GM23338 (cell line): Measurements from ENCODE around the gene NDN.

Experiments
- POLR2AphosphoS5 ChIP-seq: IDR thresholded peaks from 2 replicates; pipeline ENCODE4 v1.6.1; 2016; ENCODE audit warnings: antibody characterized with exemption, low read depth
- TF ChIP-seq, protein P1 (sequence below), 2 experiments: fragments of 200-600 bp in 1 of 2; sonication (generic) in 1 of 2; conservative IDR thresholded peaks; 2 replicates each; pipeline versions ENCODE4 v1.5.1 to v1.6.1; 2016 to 2017; ENCODE audit warnings: antibody characterized with exemption in 2 of 2, low read depth in 2 of 2, mild to moderate bottlenecking in 2 of 2, moderate library complexity in 1 of 2
- TF ChIP-seq, protein P2 (sequence below): IDR thresholded peaks from one replicate; pipeline ENCODE4 v1.6.1; 2018; ENCODE audit warnings: antibody characterized with exemption; ENCODE audit not compliant: unreplicated experiment

DNA sequence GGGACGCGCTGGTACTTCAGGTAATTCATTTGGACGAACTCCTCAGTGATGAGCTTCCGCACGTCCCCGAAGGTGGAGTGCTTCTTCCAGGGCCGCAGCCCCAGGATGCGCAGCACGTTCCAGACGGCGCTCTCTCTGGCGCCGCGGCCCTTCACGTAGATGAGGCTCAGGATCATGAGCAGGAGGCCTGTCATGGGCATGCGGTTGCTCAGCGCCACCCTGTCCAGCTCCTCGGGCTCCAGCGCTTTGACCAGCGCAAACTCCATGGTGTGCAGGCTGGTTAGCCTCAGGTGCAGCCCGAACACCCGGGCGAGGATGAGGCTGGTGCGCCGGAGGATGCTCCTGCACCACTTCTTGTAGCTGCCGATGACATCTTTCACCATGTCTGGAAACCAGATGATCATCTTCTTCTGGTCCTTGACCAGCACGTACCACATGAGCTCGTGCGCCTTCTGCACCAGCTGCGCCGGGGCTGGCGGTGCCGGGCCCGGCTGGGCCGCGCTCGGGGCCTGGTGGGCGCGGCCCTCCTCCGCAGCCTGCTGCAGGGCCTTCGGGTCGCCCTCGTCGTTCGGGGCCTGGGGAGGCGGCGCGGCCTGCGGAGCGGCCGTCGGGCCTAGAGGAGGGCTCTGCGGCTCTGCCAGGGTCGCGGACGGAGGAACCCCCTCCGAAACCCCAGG is 501 bp downstream of the NDN start:
- TF ChIP-seq POLR2AphosphoS5: no peak
- TF ChIP-seq, protein P1, sequence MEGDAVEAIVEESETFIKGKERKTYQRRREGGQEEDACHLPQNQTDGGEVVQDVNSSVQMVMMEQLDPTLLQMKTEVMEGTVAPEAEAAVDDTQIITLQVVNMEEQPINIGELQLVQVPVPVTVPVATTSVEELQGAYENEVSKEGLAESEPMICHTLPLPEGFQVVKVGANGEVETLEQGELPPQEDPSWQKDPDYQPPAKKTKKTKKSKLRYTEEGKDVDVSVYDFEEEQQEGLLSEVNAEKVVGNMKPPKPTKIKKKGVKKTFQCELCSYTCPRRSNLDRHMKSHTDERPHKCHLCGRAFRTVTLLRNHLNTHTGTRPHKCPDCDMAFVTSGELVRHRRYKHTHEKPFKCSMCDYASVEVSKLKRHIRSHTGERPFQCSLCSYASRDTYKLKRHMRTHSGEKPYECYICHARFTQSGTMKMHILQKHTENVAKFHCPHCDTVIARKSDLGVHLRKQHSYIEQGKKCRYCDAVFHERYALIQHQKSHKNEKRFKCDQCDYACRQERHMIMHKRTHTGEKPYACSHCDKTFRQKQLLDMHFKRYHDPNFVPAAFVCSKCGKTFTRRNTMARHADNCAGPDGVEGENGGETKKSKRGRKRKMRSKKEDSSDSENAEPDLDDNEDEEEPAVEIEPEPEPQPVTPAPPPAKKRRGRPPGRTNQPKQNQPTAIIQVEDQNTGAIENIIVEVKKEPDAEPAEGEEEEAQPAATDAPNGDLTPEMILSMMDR (conservative IDR thresholded peaks at IDR 0.05; ENCODE audit: low read depth in 2 of 2): no peak
- TF ChIP-seq, protein P2, sequence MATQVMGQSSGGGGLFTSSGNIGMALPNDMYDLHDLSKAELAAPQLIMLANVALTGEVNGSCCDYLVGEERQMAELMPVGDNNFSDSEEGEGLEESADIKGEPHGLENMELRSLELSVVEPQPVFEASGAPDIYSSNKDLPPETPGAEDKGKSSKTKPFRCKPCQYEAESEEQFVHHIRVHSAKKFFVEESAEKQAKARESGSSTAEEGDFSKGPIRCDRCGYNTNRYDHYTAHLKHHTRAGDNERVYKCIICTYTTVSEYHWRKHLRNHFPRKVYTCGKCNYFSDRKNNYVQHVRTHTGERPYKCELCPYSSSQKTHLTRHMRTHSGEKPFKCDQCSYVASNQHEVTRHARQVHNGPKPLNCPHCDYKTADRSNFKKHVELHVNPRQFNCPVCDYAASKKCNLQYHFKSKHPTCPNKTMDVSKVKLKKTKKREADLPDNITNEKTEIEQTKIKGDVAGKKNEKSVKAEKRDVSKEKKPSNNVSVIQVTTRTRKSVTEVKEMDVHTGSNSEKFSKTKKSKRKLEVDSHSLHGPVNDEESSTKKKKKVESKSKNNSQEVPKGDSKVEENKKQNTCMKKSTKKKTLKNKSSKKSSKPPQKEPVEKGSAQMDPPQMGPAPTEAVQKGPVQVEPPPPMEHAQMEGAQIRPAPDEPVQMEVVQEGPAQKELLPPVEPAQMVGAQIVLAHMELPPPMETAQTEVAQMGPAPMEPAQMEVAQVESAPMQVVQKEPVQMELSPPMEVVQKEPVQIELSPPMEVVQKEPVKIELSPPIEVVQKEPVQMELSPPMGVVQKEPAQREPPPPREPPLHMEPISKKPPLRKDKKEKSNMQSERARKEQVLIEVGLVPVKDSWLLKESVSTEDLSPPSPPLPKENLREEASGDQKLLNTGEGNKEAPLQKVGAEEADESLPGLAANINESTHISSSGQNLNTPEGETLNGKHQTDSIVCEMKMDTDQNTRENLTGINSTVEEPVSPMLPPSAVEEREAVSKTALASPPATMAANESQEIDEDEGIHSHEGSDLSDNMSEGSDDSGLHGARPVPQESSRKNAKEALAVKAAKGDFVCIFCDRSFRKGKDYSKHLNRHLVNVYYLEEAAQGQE: no peak
